Measurements from ENCODE around the gene NAGPA.

Gene NAGPA

DNA sequence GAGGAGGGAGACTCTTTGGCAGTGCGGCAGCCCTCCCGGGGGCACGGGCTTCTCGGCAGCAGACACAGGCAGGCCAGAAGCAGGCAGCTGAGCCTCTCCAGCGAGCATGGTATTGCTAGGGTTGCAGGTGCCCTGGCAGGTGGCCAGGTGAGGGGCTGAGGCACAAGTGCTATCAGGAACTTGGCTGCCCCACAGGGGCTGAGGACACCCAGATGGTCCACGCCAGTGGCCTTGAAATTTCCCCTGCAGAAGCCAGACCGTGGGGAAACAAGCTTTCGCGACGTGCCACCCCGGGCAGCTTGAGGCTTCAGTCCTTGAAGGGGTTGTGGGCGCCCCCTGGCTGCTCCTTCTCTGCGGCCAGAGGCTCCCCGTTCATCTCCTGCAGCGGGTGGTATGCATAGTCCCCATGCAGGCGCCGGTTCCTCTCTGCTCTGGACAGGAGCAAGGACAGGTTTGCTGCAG is 8.5 kb downstream of the NAGPA start:
- DNase-seq = no peak

DNA sequence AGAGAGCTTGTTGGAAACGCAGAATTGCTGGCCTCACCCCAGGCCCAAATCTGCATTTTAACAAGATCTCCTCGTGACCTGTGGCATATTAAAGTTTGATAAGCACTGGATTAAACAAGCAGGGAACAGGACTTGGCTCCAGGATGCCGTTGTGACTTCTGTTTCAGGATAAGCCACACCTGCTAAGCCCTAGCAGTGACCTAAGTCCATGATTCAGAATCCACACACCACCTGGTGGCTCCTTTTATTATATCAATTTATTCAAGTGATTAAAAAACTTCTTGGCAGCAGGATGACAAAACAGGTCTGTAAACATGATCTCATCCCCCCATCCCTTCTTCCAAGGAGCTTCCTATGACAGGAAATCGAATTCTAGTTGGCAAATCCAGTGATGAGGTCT is 9.1 kb downstream of the NAGPA start:
- DNase-seq = no peak

DNA sequence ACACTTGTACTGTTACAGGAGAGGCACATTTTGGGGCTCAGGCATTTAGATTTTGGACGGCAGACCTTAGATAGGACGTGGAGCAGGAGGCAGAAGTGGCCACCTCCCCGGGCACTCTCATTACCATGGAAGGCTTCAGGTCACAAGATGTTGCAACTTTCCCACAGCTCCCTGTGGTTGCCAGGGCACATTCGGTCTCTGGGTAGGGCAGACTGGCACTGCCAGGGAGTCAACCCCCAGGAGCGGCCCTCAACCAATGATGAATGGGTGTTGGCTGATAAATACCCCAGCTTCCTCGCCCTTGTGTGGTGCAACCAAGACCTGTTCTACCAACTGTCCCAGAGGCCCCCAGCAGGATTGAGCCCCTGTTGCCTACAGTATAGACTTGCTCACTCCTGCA is 11.2 kb downstream of the NAGPA start:
- no peak for DNase-seq

DNA sequence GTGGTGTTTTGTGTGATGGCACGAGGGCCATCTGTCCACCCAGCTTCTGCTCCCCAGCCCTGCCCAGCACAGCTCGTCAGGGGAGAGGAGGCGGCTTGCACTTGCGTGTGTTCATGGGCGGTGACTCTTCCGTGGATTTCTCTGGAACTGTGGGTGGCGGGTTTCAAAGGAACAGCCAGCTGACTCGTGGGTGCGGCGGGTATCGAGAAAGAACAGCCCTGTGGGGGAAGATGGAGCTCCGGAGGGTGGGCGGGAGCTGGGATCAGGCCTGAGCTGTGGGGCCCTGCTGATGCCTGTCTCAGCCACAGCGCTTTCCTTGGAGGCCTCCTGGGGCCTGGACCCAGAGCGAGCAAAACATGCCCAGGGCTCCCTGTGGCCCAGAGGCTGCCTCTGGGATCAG is 13.2 kb downstream of the NAGPA start:
- DNase-seq = no peak

DNA sequence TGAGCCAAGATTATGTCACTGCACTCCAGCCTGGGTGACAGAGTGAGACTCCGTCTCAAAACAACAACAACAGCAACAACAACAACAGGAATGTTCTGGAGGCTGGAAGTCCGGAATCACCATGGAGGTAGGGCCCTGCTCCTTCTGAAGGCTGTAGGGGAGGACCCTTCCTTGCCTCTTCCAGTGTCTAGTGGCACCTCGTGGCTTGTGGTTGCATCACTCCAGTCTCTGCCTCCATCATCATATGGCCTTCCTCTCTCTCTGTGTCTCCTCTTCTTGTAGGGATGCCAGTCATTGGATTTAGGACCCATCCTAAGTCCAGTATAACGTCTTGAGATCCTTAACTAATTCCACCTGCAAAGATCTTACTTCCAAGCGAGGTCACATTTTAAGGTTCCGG is 14.0 kb downstream of the NAGPA start:
- no peak for DNase-seq

DNA sequence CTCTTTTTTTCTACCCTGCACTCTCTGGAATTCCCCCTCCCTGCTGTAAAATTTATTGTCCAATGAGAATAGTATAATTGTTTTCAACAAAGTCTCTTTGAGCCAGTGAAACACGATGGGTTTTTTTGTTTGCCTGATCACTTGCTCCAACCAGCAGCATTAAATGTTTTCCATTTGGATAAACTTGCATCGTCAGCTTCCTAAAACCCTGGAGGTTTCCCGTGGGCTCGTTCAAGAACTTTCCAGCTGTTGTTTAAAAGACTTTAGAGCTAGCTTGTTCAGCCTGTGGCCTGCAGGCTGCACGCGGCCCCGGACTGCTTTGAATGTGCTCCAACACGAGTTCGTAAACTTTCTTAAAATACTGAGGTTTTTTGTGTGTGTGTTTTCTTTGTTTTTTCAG is 14.9 kb downstream of the NAGPA start:
- DNase-seq = no peak

DNA sequence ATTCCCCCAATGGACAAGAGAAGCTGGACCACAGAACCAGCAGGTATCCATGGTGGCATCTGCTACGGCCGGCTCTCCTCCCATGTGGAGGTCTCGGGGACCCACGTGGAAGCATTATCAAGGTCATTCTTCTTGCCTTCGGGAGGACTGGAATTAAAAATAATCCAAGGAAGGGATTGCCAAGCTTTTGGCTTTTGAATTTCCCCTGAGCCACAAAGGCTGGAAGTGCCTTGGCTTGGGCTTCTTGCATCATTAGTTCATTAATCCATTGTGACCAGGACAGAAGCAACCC is 16.1 kb downstream of the NAGPA start:
- no peak for DNase-seq

DNA sequence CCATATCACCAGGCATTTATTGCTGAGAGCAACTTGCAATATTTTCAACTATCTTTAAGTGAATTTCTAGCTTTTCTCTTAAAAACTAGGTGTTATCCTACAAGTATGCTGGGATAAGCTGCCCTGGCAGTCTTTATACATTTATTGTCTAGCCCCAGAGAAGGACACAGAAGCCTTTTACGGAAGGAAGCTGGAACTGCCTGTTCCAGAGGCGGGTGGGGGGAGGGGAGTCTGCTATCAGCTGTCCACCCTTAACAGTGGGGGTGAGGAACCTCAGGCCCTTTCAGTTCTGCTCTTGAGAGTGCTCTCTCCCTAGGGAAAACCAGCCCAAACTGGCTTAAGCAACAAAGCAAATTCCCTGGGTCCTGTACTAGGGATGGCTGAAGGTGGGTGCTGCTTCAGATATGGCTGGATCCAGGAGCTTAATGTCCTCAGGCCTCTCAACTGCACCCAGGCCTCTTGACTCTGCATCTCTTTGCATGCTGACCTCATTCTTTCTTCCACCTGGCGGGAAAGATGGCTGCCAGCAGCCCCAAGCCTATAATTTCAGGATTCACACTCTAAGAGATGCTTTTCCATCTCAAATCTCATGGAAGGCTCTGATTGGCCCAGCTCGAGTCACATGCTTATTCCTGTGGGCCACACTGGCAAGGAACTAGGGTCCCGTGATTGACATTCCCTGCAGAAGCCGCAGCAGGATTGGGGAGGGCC is 16.6 kb downstream of the NAGPA start:
- no peak for DNase-seq

DNA sequence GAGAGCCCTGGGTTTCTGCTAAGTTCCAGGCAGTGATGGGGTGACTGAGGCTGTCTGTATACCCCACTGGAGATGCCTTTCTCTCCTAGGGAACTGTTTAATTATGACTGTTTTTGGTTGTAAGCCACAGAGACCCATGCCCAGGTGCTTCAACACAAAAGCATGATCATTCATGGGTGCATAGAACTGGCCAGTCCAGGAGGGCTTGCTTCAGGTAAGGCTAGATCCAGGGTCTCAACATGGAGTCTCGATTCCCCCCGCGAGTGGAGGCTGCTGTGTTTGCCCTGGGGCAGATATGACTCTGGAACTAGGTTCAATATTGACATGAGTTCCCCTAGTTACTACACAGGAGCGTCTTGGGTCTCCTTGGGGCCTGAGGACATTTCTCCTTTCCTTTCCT is 17.8 kb downstream of the NAGPA start:
- DNase-seq = no peak

DNA sequence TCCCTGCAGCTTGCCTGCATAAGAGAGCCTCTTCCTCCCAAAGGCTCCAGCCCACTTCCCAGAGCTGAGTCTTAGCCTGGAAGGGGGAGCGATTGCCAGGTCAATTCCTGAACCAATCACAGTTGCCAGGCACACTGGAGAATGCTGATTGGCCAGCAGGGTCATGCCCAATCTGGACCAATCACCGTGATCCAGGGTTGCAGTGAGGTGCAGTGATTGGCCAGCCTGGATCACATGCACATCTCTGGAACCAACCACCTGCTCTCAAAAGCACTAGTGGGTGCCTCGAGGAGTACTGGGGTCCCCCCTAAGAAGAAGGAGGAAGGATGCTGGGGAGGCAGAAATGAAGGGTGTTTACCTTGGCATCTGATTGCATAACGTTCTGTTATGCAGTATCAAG is 18.4 kb downstream of the NAGPA start:
- DNase-seq = no peak

DNA sequence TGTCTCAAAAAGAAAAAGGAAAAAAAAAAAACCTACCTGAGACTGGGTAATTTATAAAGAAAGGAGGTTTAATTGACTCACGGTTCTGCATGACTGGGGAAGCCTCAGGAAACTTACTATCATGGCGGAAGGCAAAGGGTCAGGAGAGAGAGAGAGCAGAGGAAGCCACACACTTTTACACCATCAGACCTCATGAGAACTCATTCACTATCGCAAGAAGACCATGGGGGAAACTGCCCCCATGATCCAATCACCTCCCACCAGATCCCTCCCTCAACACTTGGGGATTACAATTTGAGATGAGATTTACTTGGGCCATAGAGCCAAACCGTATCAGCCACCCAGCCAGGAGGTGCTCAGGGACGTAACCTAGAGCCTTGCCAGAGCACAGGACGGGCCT is 20.8 kb downstream of the NAGPA start:
- DNase-seq = no peak

DNA sequence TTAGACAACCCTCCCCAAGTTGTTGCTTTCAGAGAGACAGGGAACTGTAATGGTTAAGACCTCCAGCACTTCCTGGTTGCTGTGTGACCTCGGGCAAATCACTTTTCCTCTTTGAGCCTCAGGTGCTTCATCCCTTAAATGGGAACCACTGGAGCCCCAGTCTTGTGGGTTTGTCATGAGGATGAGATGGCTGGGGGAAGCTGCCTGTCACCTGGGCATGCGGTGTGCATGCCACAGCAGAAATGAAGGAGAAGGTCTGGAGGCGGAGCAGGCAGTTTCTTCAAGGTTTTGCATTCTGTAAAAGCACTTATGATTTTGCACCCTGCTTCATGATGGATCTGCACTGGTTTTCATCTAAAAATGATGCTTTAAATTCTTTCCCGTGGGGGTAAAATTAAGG is 22.1 kb downstream of the NAGPA start:
- DNase-seq = no peak

DNA sequence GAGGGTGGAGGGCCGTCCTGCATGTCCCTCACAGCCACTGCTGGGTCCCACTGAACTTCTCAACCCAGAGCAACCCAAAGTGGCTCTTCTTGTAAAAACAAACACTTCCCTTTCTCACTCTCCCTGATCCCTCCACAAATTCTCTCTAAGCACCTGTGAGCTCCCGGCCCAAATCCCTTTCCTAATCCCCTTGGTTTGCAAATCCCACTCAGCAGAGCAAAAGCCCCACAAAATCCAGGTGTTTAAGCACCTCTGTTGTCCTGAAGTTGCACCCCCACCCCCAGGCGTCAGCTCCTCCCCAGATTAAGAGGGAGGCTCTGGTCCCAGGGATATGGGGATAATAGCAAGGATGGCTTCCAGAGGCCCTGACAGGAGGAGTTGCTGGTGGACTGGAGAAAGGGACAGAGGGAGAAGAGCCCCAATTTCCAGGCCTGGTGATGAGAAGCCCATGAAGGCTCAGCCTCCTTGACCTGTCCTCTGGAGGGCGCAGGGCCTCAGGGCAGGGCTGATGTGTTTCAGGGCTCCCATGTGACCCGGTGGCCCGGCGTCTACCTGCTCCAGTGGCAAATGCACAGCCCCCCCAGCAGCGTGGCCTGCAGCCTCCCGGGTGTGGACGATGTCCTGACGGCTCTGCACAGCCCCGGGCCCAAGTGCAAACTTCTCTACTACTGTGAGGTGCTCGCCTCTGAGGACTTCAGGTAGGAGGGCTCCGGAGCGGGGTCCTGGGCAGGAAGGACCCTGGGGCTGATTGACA is 23.0 kb downstream of the NAGPA start:
- DNase-seq = no peak

DNA sequence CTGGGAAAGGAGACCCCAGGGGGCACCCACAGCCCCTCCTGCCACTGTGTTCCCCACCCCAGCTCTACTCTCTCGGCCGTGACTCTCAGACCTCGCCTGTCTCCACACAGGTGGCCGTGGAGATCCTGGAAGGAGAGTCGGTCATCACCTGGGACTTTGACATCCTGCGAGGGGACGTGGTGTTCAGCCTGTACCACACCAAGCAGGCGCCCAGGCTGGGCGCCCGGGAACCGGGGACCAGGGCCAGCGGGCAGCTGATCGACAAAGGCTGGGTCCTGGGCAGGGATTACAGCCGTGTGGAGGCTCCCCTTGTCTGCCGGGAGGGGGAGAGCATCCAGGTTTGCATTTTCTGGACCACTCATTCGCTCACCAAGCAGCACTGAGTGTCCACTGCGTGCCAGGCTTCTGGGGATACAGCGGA is 25.4 kb downstream of the NAGPA start:
- DNase-seq = no peak

DNA sequence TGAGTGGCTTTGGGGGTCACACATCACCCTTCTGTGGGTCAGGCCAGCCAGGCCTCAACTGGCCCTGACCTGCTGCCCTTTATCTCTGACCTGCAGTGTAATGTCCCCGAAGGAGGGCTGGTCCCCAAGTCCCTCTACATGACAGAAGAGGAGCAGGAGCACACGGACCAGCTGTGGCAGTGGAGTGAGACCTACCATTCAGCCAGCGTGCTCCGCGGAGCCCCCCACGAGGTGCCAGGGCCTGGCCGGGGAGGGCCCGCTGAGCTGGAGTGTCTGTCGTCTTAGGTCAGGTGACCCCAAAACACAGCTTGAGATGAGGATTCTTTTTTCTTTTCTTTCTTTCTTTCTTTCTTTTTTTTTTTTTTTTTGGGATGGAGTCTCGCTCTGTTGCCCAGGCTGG is 26.5 kb downstream of the NAGPA start:
- DNase-seq = no peak

DNA sequence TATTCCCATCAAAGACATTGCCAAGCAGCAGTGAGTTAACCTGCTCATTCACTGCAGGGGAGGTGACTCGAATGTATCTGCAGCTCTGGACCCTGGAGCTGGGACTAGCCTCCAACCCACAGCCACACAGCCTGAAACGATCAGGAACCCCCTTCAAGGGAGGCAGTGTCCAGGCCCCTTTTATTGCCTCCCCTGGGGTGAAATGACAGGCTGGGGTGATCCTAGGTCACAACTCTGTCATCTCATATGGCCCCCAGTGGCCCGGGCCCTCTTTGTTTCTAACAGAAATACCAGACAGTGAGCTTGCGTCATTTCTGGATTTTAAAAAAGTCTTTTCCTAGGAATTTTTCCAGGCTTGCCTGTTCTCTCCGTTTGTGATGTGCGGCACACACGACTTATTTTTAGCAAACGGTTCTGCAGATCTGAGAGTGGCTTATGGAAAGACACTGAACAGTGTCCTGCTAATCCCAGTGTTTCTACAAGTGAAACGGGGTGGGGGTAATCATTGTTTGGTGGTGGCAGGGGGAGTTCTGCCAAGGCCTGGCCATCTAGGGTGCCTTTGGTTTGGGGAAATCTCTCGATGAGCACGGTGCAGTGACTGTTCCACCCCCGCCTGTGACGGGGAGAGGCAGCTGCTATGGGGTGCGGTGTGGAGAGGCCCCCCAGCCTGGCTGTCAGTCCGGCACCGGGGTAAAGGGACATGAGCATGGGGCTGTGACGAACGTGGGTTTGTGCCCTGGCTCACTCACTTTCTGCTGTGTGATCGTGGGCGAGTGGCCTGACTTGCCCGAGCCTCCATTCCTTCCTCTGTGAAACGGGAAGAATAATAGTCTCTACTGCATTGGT is 27.2 kb downstream of the NAGPA start:
- DNase-seq = no peak

DNA sequence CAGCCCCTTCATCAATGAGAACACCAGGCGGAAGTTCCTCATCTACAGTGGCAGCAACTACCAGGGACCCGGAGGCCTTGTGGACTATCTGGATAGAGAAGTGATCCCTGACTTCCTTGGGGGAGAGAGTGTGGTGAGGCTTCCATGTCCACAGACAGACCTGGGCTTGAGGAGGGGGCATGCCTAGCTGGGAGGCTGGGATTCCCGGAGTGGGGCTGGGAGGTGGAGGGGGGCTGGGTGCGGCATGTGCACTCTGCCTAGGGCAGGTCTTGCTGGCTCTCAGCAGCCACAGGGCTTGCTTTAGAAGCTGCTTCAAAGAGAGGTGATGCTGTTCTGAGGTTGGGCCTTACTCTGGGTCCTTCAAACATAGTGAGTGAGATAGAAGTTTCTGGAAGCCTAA is 27.8 kb downstream of the NAGPA start:
- DNase-seq = no peak

DNA sequence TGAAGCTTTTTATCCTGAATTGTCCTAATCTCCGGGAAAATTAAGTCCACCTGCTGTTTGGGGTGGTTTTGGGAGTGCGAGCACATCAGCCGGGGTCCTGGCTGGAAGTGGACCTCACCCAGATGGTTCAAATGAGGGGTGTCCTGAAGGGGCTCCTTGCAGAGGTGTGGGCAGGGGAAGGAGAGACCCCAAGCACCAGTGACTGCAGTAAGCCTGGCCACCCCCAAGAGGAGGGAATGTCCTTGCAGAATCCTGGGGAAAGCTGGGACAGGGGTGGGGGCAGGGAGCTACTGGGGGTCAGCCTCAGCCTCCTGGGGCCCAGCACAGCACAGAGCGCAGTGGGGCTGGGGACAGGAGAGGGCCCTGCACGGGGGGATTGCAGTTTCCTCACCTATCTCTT is 29.4 kb downstream of the NAGPA start:
- DNase-seq = no peak

DNA sequence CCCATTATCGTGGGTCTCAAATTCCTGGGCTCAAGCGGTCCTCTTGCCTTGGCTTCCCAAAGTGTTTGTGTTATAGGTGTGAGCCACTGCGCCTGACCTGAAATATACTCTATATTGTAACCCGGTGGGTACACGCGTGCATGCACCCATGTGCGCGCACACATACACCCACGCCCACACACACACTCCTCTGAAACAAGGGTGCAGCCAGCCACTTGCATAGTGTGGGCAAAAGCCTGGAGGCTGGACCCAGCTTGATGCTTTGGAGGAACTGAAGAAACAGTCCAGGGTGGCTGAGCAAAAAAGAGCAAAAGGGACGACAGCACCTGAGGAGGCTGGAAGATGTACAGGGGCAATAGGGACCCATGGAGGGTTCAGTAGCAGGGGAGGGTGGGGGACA is 29.9 kb downstream of the NAGPA start:
- no peak for DNase-seq

DNA sequence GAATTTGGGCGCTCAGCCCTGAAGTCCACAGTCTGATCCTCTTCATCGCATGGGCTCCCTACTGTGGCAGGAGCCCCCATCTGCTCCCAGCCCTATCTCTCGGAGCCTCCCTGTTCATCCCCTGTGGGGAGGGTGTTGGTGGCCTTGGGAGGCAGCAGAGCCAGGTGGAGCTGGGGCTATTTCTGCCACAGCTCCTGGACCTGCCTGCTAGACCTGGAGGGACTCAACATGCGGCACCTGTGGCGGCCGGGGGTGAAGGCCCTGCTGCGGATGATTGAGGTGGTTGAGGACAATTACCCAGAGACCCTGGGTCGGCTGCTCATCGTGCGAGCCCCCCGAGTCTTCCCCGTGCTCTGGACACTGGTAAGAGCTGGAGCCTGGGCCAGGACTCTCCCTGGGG is 30.5 kb downstream of the NAGPA start:
- no peak for DNase-seq

DNA sequence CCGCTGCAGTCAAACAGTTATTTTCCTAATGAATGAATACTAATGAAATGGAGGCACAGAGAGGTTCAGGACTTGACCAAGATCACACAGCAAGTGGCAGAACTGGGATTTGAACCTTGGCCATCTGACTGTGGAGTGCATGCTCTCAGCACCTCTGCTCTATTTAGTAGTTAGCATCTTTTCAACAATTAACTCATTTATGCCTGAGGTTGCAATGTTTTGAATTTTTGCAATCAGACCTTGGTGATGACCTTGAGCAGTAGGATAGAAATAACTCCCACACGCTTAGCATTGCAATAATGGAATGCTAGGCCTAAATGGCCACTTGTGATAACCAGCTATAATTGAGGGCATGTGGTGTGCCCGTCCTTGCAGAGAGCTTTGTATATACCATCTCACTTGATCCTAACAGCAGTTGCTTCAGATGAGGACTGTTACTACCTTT is 31.0 kb downstream of the NAGPA start:
- no peak for DNase-seq

DNA sequence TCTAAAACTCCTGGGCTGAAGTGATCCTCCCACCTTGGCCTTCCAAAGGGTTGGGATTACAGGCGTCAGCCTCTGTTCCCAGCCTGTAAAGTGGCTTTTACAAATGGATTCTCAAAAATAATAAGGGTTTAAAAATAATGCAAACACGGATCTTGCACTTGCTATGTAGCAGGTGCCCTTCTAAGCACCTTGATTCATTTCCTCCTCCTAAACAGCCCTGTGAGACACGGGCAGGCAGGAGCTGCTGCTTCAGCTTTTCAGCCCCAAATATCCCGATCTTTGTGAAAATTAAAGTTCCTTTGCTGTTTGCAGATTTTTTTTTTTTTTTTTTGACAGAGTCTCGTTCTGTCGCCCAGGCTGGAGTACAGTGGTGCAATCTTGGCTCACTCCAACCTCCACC is 31.7 kb downstream of the NAGPA start:
- DNase-seq = no peak

DNA sequence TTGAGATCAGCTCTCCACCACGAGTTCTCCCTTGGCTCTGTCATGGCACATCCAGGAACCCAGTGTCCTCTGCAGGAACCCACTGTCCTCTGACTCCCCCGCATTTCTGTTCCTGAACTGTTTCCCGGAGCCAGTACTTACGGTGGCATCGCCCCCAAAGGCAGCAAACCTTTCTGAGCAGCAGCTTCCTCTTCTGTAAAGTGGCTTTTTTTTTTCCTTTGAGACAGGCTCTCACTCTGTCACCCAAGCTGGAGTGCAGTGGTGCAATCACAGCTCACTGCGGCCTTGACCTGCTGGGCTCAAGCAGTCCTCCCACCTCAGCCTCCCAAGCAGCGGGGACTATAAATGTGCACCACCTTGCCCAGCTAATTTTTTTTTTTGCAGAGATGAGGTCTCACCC is 32.2 kb downstream of the NAGPA start:
- no peak for DNase-seq

DNA sequence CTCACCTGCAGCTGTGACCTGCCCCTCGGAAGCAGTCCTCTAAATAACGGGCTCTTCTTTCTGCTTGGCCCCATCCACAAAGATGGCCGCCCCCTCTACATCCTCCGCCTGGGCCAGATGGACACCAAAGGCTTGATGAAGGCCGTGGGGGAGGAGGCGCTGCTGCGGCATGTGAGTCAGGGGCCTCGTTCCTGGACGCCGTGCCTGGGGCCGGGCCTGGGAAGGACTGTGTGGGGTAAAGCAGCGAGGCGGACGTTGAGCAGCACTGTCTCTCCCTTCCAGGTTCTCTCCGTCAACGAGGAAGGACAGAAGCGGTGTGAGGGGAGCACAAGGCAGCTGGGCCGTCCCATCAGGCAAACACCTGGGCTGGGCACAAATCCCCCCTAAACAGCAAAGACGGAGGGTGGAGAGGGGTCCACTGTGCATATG is 33.1 kb downstream of the NAGPA start:
- DNase-seq = no peak
